H9 (cell line): ENCODE measurements around the gene FAM222B. TPM values are rescaled to one million over a fixed set of nuclear protein-coding genes. Genes with fewer than 3 reads are reported as not detected.

Experiments used
- DNase-seq: peaks from one replicate; pipeline ENCODE4 v3.0.0-alpha.2; 2017
- H2AFZ ChIP-seq: one replicate; pipeline ENCODE4 v1.6.1; 2013; ENCODE audit warnings: mild to moderate bottlenecking, low read length, control low read depth, moderate library complexity
- H2AK5ac ChIP-seq: 2 replicates; pipeline ENCODE4 v1.6.1; 2013; ENCODE audit warnings: low read length, control low read depth, mixed read lengths; ENCODE audit not compliant: insufficient read length
- H2BK120ac ChIP-seq: one replicate; pipeline ENCODE4 v1.6.1; 2013; ENCODE audit warnings: low read depth, mild to moderate bottlenecking, low read length, control low read depth, inconsistent platforms; ENCODE audit not compliant: poor library complexity, severe bottlenecking
- H2BK12ac ChIP-seq: 2 replicates; pipeline ENCODE4 v1.6.1; 2013; ENCODE audit warnings: low read length, control low read depth, mixed read lengths, low read depth; ENCODE audit not compliant: insufficient read length
- H2BK15ac ChIP-seq: 2 replicates; pipeline ENCODE4 v1.6.1; 2013; ENCODE audit warnings: low read depth, low read length, control low read depth
- H2BK20ac ChIP-seq: one replicate; pipeline ENCODE4 v1.6.1; 2013; ENCODE audit warnings: low read depth, mild to moderate bottlenecking, low read length, control low read depth, inconsistent platforms; ENCODE audit not compliant: poor library complexity, severe bottlenecking
- H2BK5ac ChIP-seq: 2 replicates; pipeline ENCODE4 v1.6.1; 2013; ENCODE audit warnings: low read length, control low read depth, mixed read lengths; ENCODE audit not compliant: insufficient read length
- H3K14ac ChIP-seq: 2 replicates; pipeline ENCODE4 v1.6.1; 2013; ENCODE audit warnings: low read length, control low read depth; ENCODE audit not compliant: insufficient read depth
- H3K18ac ChIP-seq: 2 replicates; pipeline ENCODE4 v1.6.1; 2013; ENCODE audit warnings: low read depth, mild to moderate bottlenecking, mixed read lengths, low read length, control low read depth; ENCODE audit not compliant: insufficient read length
- H3K23ac ChIP-seq: 2 replicates; pipeline ENCODE4 v1.6.1; 2013; ENCODE audit warnings: low read length, control low read depth, mixed read lengths, low read depth; ENCODE audit not compliant: insufficient read length
- H3K23me2 ChIP-seq: 2 replicates; pipeline ENCODE4 v1.6.1; 2013; ENCODE audit warnings: low read depth, mild to moderate bottlenecking, mixed read lengths, low read length, control low read depth; ENCODE audit not compliant: insufficient read length, poor library complexity, severe bottlenecking
- H3K27ac ChIP-seq: 2 replicates; pipeline ENCODE4 v1.5.1; 2013; ENCODE audit warnings: low read length, control low read depth, mixed read lengths, low read depth; ENCODE audit not compliant: insufficient read length
- H3K27me3 ChIP-seq: 2 replicates; pipeline ENCODE4 v1.6.1; 2013; ENCODE audit warnings: low read length, control low read depth, inconsistent platforms; ENCODE audit not compliant: insufficient read depth
- H3K4ac ChIP-seq: 2 replicates; pipeline ENCODE4 v1.6.1; 2013; ENCODE audit warnings: low read depth, mild to moderate bottlenecking, control low read depth, inconsistent platforms, low read length, moderate library complexity
- H3K4me1 ChIP-seq: 2 replicates; pipeline ENCODE4 v1.6.1; 2013; ENCODE audit warnings: low read length, control low read depth, inconsistent platforms; ENCODE audit not compliant: insufficient read depth
- H3K4me2 ChIP-seq: 2 replicates; pipeline ENCODE4 v1.6.1; 2013; ENCODE audit warnings: low read length, control low read depth, mixed read lengths; ENCODE audit not compliant: insufficient read length, insufficient read depth
- H3K56ac ChIP-seq: 2 replicates; pipeline ENCODE4 v1.6.1; 2013; ENCODE audit warnings: low read depth, mild to moderate bottlenecking, mixed read lengths, low read length, control low read depth; ENCODE audit not compliant: insufficient read length
- H3K79me1 ChIP-seq: 2 replicates; pipeline ENCODE4 v1.6.1; 2013; ENCODE audit warnings: low read depth, mild to moderate bottlenecking, moderate library complexity, low read length, control low read depth, inconsistent platforms; ENCODE audit not compliant: insufficient read depth, poor library complexity, severe bottlenecking
- H3K79me2 ChIP-seq: 2 replicates; pipeline ENCODE4 v1.6.1; 2013; ENCODE audit warnings: low read length, control low read depth, inconsistent platforms; ENCODE audit not compliant: insufficient read depth
- H3K9ac ChIP-seq: 2 replicates; pipeline ENCODE4 v1.6.1; 2013; ENCODE audit warnings: low read length, control low read depth, mixed read lengths; ENCODE audit not compliant: insufficient read length; ENCODE audit errors: extremely low read depth
- H3K9me3 ChIP-seq: one replicate; pipeline ENCODE4 v1.6.1; 2013; ENCODE audit warnings: low read depth, low read length, inconsistent platforms; ENCODE audit not compliant: control insufficient read depth
- H3T11ph ChIP-seq: one replicate; pipeline ENCODE4 v1.6.1; 2013; ENCODE audit warnings: mild to moderate bottlenecking, low read length, control low read depth, inconsistent platforms
- H4K20me1 ChIP-seq: one replicate; pipeline ENCODE4 v1.6.1; 2013; ENCODE audit not compliant: control insufficient read depth, insufficient read length, insufficient read depth
- H4K5ac ChIP-seq: 2 replicates; pipeline ENCODE4 v1.6.1; 2013; ENCODE audit warnings: low read depth, mild to moderate bottlenecking, mixed read lengths, low read length, control low read depth; ENCODE audit not compliant: insufficient read length
- H4K8ac ChIP-seq: replicated peaks from 2 replicates; pipeline ENCODE4 v1.6.1; 2013; ENCODE audit warnings: low read length, control low read depth, mixed read lengths, low read depth; ENCODE audit not compliant: insufficient read length
- H4K91ac ChIP-seq: 2 replicates; pipeline ENCODE4 v1.6.1; 2013; ENCODE audit warnings: low read depth, mild to moderate bottlenecking, moderate library complexity, mixed read lengths, low read length, control low read depth; ENCODE audit not compliant: insufficient read length
- H3K27ac Mint-ChIP-seq, 3 experiments: 2 replicates in 2 of 3; 3 replicates in 1 of 3; pipeline ENCODE4 v1.8.0; 2020 to 2021; ENCODE audit warnings: mixed read lengths in 3 of 3, mild to moderate bottlenecking in 1 of 3, moderate library complexity in 1 of 3
- H3K27me3 Mint-ChIP-seq: 2 replicates; pipeline ENCODE4 v1.8.0; 2021; ENCODE audit warnings: low read depth, mild to moderate bottlenecking, moderate library complexity, mixed read lengths
- H3K36me3 Mint-ChIP-seq, 3 experiments: 2 replicates in 2 of 3; 3 replicates in 1 of 3; pipeline ENCODE4 v1.8.0; 2020 to 2021; ENCODE audit warnings: low read depth in 3 of 3, mixed read lengths in 3 of 3; ENCODE audit not compliant: insufficient read depth in 1 of 3
- H3K4me1 Mint-ChIP-seq, 2 experiments: 2 replicates each; pipeline ENCODE4 v1.8.0; 2020; ENCODE audit warnings: mixed read lengths in 2 of 2
- H3K4me3 Mint-ChIP-seq, 2 experiments: 2 replicates in 1 of 2; 3 replicates in 1 of 2; pipeline ENCODE4 v1.8.0; 2020 to 2021; ENCODE audit warnings: mild to moderate bottlenecking in 2 of 2, mixed read lengths in 2 of 2, moderate library complexity in 1 of 2
- H3K9me3 Mint-ChIP-seq, 2 experiments: 2 replicates in 1 of 2; 3 replicates in 1 of 2; pipeline ENCODE4 v1.8.0; 2020; ENCODE audit warnings: mild to moderate bottlenecking in 2 of 2, mixed read lengths in 2 of 2, moderate library complexity in 1 of 2
- WGBS: extraction: QIAGEN DNeasy Blood & Tissue Kit; methylation state at CpG from one replicate; pipeline ENCODE4 v1.1.7; 2013; ENCODE audit warnings: missing lambda C conversion rate, low lambda C conversion rate, mixed read lengths; ENCODE audit not compliant: insufficient read length; ENCODE audit errors: extremely low coverage; 5-methylcytosine and 5-hydroxymethylcytosine counted together
- total RNA-seq: library from RNA; stranded (reverse); gene quantifications from 2 replicates; pipeline ENCODE4 v1.2.1, GENCODE V29; 2021
- TF ChIP-seq, protein P1 (sequence below): fragments of 200-600 bp; sonication (generic); conservative IDR thresholded peaks from 3 replicates; pipeline ENCODE4 v1.8.0; 2021; ENCODE audit warnings: antibody characterized with exemption, mild to moderate bottlenecking

FAM222B gene
- total RNA-seq, 1 experiment from 2014 or later = 76.1 TPM

DNA sequence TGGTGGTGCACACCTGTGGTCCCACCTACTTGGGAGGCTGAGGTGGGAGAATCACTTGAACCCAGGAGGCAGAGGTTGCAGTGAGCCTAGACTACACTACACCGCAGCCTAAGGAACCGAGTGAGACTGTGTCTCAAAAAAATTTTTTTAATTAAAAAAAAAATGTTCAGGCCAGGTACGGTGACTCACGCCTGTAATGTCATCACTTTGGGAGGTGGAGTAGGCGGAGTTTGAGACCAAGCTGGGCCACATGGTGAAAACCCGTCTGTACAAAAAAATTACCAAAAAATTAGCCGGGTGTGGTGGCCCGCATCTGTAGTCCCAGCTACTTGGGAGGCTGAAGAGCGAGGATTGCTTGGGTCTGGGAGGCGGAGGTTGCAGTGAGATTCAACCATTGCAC, 3.6 kb upstream of the FAM222B start:
- Histone ChIP-seq H2BK20ac (no peak overlapping the region), H2AK5ac (no peak overlapping the region), H3K18ac (no peak overlapping the region), H4K91ac (no peak overlapping the region), H3K23ac (no peak overlapping the region), H4K8ac (no peak overlapping the region), H3T11ph (no peak overlapping the region), H3K4me2 (no peak overlapping the region), H2BK5ac (no peak overlapping the region), H3K27me3 (no peaks in the 10 kb centered on the region), H3K27ac (no peak overlapping the region), H3K56ac (no peak overlapping the region), H3K23me2 (peaks cover 6% of the 10 kb centered on the region), H2BK120ac (no peak overlapping the region), H3K14ac (no peak overlapping the region), H4K20me1 (no peaks in the 10 kb centered on the region), H3K9me3 (no peaks in the 10 kb centered on the region), H3K4me1 (no peaks in the 10 kb centered on the region), H3K79me2 (peaks cover 8% of the 10 kb centered on the region; the same call in 1 of the 2 replicates), H2BK12ac (no peak overlapping the region), H2AFZ (no peak overlapping the region), H3K9ac (no peak overlapping the region), H3K4ac (no peak overlapping the region), H3K79me1 (no peaks in the 10 kb centered on the region), H4K5ac (no peak overlapping the region), H2BK15ac (no peak overlapping the region)
- DNase-seq = no peak
- Mint-ChIP-seq H3K4me1 (peaks cover 5 to 12% of the 10 kb centered on the region in 2 experiments; a peak in 3 of 4 replicates), H3K36me3 (peaks cover 0 to 2% (median 0%) of the 10 kb centered on the region in 3 experiments; a peak in 1 of 7 replicates), H3K4me3 (no peak overlapping the region), H3K27ac (no peak overlapping the region), H3K27me3 (no peaks in the 10 kb centered on the region), H3K9me3 (no peaks in the 10 kb centered on the region)
- TF ChIP-seq, protein P1, sequence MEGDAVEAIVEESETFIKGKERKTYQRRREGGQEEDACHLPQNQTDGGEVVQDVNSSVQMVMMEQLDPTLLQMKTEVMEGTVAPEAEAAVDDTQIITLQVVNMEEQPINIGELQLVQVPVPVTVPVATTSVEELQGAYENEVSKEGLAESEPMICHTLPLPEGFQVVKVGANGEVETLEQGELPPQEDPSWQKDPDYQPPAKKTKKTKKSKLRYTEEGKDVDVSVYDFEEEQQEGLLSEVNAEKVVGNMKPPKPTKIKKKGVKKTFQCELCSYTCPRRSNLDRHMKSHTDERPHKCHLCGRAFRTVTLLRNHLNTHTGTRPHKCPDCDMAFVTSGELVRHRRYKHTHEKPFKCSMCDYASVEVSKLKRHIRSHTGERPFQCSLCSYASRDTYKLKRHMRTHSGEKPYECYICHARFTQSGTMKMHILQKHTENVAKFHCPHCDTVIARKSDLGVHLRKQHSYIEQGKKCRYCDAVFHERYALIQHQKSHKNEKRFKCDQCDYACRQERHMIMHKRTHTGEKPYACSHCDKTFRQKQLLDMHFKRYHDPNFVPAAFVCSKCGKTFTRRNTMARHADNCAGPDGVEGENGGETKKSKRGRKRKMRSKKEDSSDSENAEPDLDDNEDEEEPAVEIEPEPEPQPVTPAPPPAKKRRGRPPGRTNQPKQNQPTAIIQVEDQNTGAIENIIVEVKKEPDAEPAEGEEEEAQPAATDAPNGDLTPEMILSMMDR = no peak
- no CpG with 5 or more reads among the region's 10 CpGs for WGBS
